ENCODE data around the gene CDYL2. TPM values are rescaled to one million over a fixed set of nuclear protein-coding genes. Genes with fewer than 3 reads are reported as not detected.

The CDYL2 gene
- total RNA-seq, 1 donor from 2014 or later, result 3.4 TPM

GRCh38 chr16:80611171-80611929 lies 193.0 kb downstream of the CDYL2 start:
- intact Hi-C loops (cut with micrococcal nuclease), result no loop called here
- DNase-seq, result no peak
- peaks cover 7% of the 10 kb centered on the region for H3K36me3 Mint-ChIP-seq (ENCODE audit: low read depth)
- peaks cover 12% of the 10 kb centered on the region for H3K9me3 Mint-ChIP-seq
- no peak for ATAC-seq (ENCODE audit: low read depth)
- peaks cover 4% of the 10 kb centered on the region for H3K4me1 Mint-ChIP-seq
- ChIA-PET CTCF (interaction anchor here (0.5 to 0.6 kb wide), 2 partner anchors 36 kb away, joined by 3 to 4 read pairs; no protein-coding TSS in a partner anchor), POLR2A (no interaction called here)
- no peak for TF ChIP-seq CTCF (IDR thresholded peaks at IDR 0.05)
- no peaks in the 10 kb centered on the region for H3K27me3 Mint-ChIP-seq
- no peak overlapping the region for H3K27ac Mint-ChIP-seq
- H3K4me3 Mint-ChIP-seq, result no peak overlapping the region

GRCh38 chr16:80610481-80611156 lies 193.8 kb downstream of the CDYL2 start:
- CTCF ChIA-PET, result interaction anchor here (0.6 kb wide), 1 partner anchor 36 kb away, joined by 4 read pairs; no protein-coding TSS in a partner anchor
- Mint-ChIP-seq H3K27ac (no peak overlapping the region), H3K4me1 (peaks cover 8% of the 10 kb centered on the region), H3K4me3 (no peak overlapping the region), H3K9me3 (peaks cover 13% of the 10 kb centered on the region), H3K36me3 (ENCODE audit: low read depth) (peaks cover 7% of the 10 kb centered on the region), H3K27me3 (no peaks in the 10 kb centered on the region)
- intact Hi-C loops (cut with micrococcal nuclease), result no loop called here
- no peak for TF ChIP-seq CTCF (IDR thresholded peaks at IDR 0.05)
- DNase-seq (no peak), ATAC-seq (ENCODE audit: low read depth) (no peak)
- POLR2A ChIA-PET, result no interaction called here

- POLR2A ChIA-PET, result no interaction called here
- intact Hi-C loops (cut with micrococcal nuclease), result no loop called here
- Mint-ChIP-seq H3K9me3 (peaks cover 13% of the 10 kb centered on the region), H3K36me3 (ENCODE audit: low read depth) (peaks cover 7% of the 10 kb centered on the region), H3K27ac (no peak overlapping the region), H3K4me1 (peaks cover 8% of the 10 kb centered on the region), H3K4me3 (no peak overlapping the region), H3K27me3 (no peaks in the 10 kb centered on the region)
- CTCF ChIA-PET, result no interaction called here
- TF ChIP-seq CTCF (IDR thresholded peaks at IDR 0.05), result no peak
- ATAC-seq (ENCODE audit: low read depth) (no peak), DNase-seq (no peak)
Measured at GRCh38 chr16:80608946-80609345, 195.5 kb downstream of the CDYL2 start.

- Mint-ChIP-seq H3K9me3 (peaks cover 13% of the 10 kb centered on the region), H3K36me3 (ENCODE audit: low read depth) (peaks cover 7% of the 10 kb centered on the region), H3K4me1 (peaks cover 8% of the 10 kb centered on the region), H3K27me3 (no peaks in the 10 kb centered on the region), H3K27ac (no peak overlapping the region), H3K4me3 (no peak overlapping the region)
- no peak for TF ChIP-seq CTCF (IDR thresholded peaks at IDR 0.05)
- intact Hi-C loops (cut with micrococcal nuclease), result no loop called here
- ChIA-PET POLR2A (no interaction called here), CTCF (no interaction called here)
- DNase-seq (no peak), ATAC-seq (ENCODE audit: low read depth) (no peak)
Measured at GRCh38 chr16:80607204-80607603, 197.2 kb downstream of the CDYL2 start.

- Mint-ChIP-seq H3K4me3 (no peak overlapping the region), H3K27ac (no peak overlapping the region), H3K9me3 (peaks cover 13% of the 10 kb centered on the region), H3K4me1 (peaks cover 8% of the 10 kb centered on the region), H3K27me3 (no peaks in the 10 kb centered on the region), H3K36me3 (ENCODE audit: low read depth) (peaks cover 4% of the 10 kb centered on the region)
- DNase-seq, result no peak
- no peak for TF ChIP-seq CTCF (IDR thresholded peaks at IDR 0.05)
- intact Hi-C loops (cut with micrococcal nuclease), result no loop called here
- CTCF ChIA-PET, result no interaction called here
- ATAC-seq (ENCODE audit: low read depth), result no peak
- POLR2A ChIA-PET, result no interaction called here
Measured at GRCh38 chr16:80606221-80606766, 198.1 kb downstream of the CDYL2 start.
